BJ (cell line): Measurements from ENCODE around the gene SH3RF1. TPM values are rescaled to one million over a fixed set of nuclear protein-coding genes. Genes with fewer than 3 reads are reported as not detected.

ENCODE experiments used
- CTCF ChIA-PET: fragments of 350-600 bp; formaldehyde crosslinking; extraction: SDS; loops from one replicate; lab custom pipeline; 2021; ENCODE audit warnings: antibody characterized with exemption, inconsistent platforms; lab: Yijun Ruan, JAX
- POLR2A ChIA-PET: fragments of 300-600 bp; sonication (Branson Sonifier 250); formaldehyde crosslinking; extraction: SDS; loops from one replicate; lab custom pipeline; 2021; ENCODE audit warnings: antibody characterized with exemption; lab: Charles Lee
- DNase-seq: peaks from one replicate; pipeline ENCODE4 v3.0.0-alpha.2; 2011; ENCODE audit warnings: low read depth
- H3K27me3 ChIP-seq: 2 replicates; pipeline ENCODE4 v1.6.0; 2011; ENCODE audit warnings: low read length; ENCODE audit not compliant: control insufficient read depth, insufficient read depth
- H3K36me3 ChIP-seq: 2 replicates; pipeline ENCODE4 v1.5.1; 2011; ENCODE audit warnings: low read length; ENCODE audit not compliant: control insufficient read depth, insufficient read depth
- H3K4me3 ChIP-seq: 2 replicates; pipeline ENCODE4 v1.5.1; 2011; ENCODE audit warnings: low read depth, mild to moderate bottlenecking, control low read depth, low read length
- CTCF ChIP-seq: IDR thresholded peaks from 2 replicates; pipeline ENCODE4 v1.5.1; 2011; ENCODE audit warnings: low read depth, mild to moderate bottlenecking, control low read depth, inconsistent platforms, low read length, moderate library complexity; ENCODE audit not compliant: insufficient read depth
- polyA plus RNA-seq: library from polyadenylated mRNA; depleted of rRNA; stranded (reverse); fragments of >200 nt; gene quantifications from 2 replicates; pipeline ENCODE4 v1.2.3, GENCODE V29; 2011

Gene SH3RF1
- polyA plus RNA-seq, 1 experiment: 38.8 TPM

GRCh38 chr4:169121861-169122382, 148.8 kb downstream of the SH3RF1 start:
- ChIA-PET POLR2A (no interaction called here), CTCF (no interaction called here)
- no peak for TF ChIP-seq CTCF
- no peak for DNase-seq
- H3K36me3 ChIP-seq: peaks cover 10% of the 10 kb centered on the region
- H3K4me3 ChIP-seq: no peak overlapping the region
- no peaks in the 10 kb centered on the region for H3K27me3 ChIP-seq

- no peak overlapping the region for H3K4me3 ChIP-seq
- no peaks in the 10 kb centered on the region for H3K27me3 ChIP-seq
- no peak for TF ChIP-seq CTCF
- DNase-seq: no peak
- ChIA-PET POLR2A (no interaction called here), CTCF (interaction anchor here (1.3 kb wide), 1 partner anchor 13 kb away, joined by 3 read pairs; no protein-coding TSS in a partner anchor)
- peaks cover 13% of the 10 kb centered on the region for H3K36me3 ChIP-seq
Observed at GRCh38 chr4:169120624-169121023, 150.1 kb downstream of the SH3RF1 start.

- Histone ChIP-seq H3K4me3 (no peak overlapping the region), H3K27me3 (no peaks in the 10 kb centered on the region), H3K36me3 (peaks cover 11% of the 10 kb centered on the region)
- TF ChIP-seq CTCF: no peak
- POLR2A ChIA-PET: no interaction called here
- CTCF ChIA-PET: interaction anchor here (1.1 to 1.3 kb wide), 2 partner anchors 12 to 149 kb away, joined by 3 read pairs; no protein-coding TSS in a partner anchor
- no peak for DNase-seq
Observed at GRCh38 chr4:169119536-169119935, 151.2 kb downstream of the SH3RF1 start.

- no peak for TF ChIP-seq CTCF
- Histone ChIP-seq H3K36me3 (peaks cover 14% of the 10 kb centered on the region), H3K4me3 (no peak overlapping the region), H3K27me3 (no peaks in the 10 kb centered on the region)
- ChIA-PET CTCF (interaction anchor here (0.6 to 1.5 kb wide), 3 partner anchors 12 to 373 kb away, joined by 3 to 4 read pairs (median 3); no protein-coding TSS in a partner anchor), POLR2A (interaction anchor here (0.9 kb wide), 1 partner anchor 152 kb away, joined by 3 read pairs; no protein-coding TSS in a partner anchor)
- DNase-seq: peak; percentile 58
Observed at GRCh38 chr4:169117591-169118081, 153.1 kb downstream of the SH3RF1 start.

- H3K4me3 ChIP-seq: no peak overlapping the region
- H3K36me3 ChIP-seq: peaks cover 13% of the 10 kb centered on the region
- CTCF ChIA-PET: interaction anchor here (0.8 to 1.8 kb wide), 7 partner anchors 10 to 139 kb away, joined by 3 to 7 read pairs (median 3); no protein-coding TSS in a partner anchor
- H3K27me3 ChIP-seq: no peaks in the 10 kb centered on the region
- POLR2A ChIA-PET: no interaction called here
- TF ChIP-seq CTCF: no peak
- DNase-seq: no peak
Observed at GRCh38 chr4:169116270-169116901, 154.4 kb downstream of the SH3RF1 start.
